AG09319 (cell line): ENCODE results near the gene LYVE1.

Experiments
- DNase-seq: peaks from one replicate; pipeline ENCODE4 v3.0.0-alpha.2; 2010; ENCODE audit warnings: low read depth; ENCODE audit errors: extremely low read depth
- TF ChIP-seq, protein P1 (sequence below): IDR thresholded peaks from 2 replicates; pipeline ENCODE4 v1.5.1; 2011; ENCODE audit warnings: low read depth, mild to moderate bottlenecking, inconsistent platforms, low read length, moderate library complexity

Gene LYVE1

DNA sequence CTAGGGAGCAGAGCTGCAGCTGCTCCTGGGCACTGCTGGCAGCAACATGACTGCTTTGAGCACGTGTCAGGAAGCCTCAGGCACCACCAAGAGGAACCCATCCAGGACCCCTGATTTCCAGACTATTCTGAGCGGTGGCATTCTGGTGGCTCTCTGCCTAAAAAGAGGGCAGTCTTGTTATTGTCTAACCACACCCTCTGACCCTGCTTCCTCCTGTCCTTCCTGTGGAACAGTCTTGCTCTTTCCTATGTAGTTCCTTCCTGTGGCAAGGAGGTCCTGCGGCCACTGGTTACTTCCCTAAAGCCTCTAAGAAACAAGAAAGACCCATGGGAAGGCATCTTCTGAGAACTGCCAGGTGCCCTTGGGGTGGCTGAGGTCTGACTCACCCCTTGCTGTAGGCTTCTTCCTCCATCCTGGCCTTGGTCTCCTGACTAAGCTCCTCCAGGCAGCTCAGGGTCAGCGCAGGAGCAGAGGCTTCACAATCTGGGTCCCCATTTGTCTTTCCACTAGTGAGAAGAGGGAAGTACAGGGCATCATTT lies 13.1 kb upstream of the LYVE1 start:
- DNase-seq, result no peak
- TF ChIP-seq, protein P1, sequence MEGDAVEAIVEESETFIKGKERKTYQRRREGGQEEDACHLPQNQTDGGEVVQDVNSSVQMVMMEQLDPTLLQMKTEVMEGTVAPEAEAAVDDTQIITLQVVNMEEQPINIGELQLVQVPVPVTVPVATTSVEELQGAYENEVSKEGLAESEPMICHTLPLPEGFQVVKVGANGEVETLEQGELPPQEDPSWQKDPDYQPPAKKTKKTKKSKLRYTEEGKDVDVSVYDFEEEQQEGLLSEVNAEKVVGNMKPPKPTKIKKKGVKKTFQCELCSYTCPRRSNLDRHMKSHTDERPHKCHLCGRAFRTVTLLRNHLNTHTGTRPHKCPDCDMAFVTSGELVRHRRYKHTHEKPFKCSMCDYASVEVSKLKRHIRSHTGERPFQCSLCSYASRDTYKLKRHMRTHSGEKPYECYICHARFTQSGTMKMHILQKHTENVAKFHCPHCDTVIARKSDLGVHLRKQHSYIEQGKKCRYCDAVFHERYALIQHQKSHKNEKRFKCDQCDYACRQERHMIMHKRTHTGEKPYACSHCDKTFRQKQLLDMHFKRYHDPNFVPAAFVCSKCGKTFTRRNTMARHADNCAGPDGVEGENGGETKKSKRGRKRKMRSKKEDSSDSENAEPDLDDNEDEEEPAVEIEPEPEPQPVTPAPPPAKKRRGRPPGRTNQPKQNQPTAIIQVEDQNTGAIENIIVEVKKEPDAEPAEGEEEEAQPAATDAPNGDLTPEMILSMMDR, result no peak

DNA sequence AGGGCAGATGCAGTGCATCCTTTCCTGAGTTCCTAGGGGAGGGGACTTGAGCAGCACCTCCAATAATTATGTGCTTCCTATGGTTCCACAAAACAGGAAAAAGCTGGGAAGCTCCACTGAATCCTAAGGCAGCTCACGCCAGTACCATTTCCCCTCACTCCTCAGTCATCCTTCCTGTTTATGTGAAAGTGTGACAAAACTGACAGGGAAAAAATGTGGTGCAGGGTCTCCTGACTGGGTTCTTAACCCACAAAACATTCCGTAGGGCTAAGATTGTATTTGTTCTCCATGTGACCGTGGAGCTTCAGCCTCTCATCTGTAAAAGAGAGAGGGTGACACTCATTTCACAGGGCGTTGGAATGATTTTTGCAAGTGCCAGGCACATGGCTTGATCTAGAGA lies 12.2 kb upstream of the LYVE1 start:
- TF ChIP-seq, protein P1, result no peak

DNA sequence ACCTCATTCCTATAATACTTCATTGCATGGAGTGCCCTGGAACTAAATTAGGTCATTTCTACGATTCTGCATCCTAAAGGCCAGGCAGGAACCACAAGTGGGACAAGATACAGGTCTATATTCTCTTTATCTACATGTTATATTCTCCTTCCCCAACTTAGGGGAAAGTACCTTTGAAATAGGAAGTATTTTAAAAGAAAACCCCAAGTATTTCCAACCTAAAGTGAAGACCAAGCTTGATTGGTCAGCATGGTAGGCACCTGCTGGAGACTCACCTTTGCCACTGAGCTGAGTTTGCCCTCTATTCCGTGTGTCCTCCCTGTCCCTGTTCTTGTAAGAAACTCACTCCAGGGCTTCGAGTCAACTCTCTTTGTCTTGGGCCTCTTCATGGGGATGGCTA lies 11.2 kb upstream of the LYVE1 start:
- no peak for DNase-seq
- TF ChIP-seq, protein P1, result no peak

More for the DNA sequence above, 12.2 kb upstream of the LYVE1 start:
- DNase-seq, result no peak

DNA sequence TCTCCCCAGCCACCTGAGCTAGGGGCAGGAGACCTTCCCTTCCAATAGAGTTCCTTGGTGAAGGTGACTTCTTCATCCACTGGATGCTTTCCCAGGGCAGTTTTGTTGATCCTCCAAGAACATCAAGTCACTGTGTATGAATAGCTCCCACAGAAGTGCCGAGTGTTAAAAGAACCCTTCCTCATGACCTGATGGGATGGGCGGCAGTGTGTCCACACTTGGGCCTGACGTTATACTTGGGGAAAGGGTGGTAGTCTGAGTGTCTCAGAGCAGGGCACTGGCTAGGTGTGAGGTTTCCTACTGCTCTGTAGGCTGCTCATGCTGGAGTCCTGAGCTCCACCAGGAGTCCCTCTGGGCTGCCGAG lies 7.6 kb upstream of the LYVE1 start:
- TF ChIP-seq, protein P1, result no peak
- no peak for DNase-seq

DNA sequence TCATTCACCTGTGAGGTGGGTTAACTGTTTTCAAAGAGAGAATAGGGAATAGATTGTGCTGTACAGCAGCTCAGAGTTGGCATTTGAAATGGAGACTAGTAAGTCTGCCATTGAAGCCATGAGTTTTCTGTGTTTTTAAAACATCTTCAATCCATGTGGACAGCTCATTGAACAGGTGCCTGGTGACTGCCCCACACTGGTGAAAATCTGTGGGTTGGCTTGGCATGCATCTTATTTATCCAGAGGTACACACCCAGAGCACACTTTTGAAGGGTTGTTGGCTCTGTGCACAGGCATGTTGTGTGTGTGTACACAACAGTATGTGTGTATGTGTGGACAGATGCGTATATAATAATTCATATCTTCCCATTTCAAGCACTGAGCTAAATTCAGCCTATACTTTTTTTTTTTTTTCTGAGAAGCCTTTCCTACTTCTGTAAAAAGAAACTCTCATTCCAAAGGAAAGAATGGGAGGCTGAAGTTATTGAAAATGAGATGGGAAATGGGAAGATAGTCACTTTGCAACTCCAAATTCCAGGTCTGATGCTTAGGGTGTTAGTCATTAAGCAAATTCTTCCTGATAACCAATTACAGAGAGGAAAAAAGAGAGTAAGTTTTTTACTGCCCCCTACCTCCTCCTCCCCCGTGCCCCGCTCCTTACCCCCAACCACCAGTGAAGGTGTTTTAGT lies 7.0 kb upstream of the LYVE1 start:
- TF ChIP-seq, protein P1, result no peak
- DNase-seq, result no peak

DNA sequence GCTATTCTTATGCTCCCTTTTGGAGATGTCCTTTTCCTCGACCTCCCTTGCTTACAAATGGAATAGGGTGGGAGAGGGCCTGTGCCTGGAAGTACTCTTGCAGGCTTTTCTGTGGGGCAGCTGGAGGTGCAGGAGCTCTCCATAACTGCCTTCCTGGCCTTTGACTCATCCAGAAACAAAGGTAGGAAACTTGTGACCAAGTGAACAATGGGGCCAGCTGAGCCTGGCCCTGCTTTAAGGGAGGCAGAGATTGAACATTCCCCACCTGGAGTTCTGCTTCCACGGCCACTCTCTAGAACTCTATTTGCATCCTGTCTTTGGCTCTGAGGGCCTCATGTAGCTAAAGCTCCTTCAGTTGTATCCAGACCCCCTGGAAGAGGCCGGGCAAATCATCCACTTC lies 5.1 kb upstream of the LYVE1 start:
- DNase-seq, result no peak
- TF ChIP-seq, protein P1, result no peak

DNA sequence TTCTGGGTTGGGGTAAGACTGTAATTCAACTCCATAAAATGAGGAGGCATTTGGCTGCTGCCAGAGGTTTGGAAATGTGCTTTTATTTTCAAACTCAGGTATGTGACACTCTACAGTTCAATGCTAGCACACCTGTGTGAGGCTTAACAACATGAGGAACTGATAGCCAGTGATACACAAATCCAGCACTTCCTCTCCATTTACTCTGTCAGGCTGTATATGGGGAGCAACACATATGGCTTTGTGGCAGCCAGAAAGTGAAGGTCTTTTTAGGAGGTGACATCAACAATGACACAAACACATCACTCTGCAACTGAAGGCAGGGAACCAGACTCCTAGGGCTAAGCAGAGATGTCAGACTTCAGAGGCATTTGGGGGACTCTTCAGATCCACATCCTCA lies 4.6 kb upstream of the LYVE1 start:
- no peak for DNase-seq
- TF ChIP-seq, protein P1, result no peak
